Chondrocyte (in vitro differentiated cells): ENCODE results near the gene CNR2. TPM values are rescaled to one million over a fixed set of nuclear protein-coding genes. Genes with fewer than 3 reads are reported as not detected.

Source experiments
- DNase-seq: peaks from one replicate; pipeline ENCODE4 v3.0.0; 2021; ENCODE audit warnings: mixed read lengths, low spot score
- H3K27ac Mint-ChIP-seq: one replicate; pipeline ENCODE4 v1.8.0; 2021; ENCODE audit warnings: mild to moderate bottlenecking, moderate library complexity, mixed read lengths; ENCODE audit not compliant: unreplicated experiment
- H3K27me3 Mint-ChIP-seq: 2 replicates; pipeline ENCODE4 v1.8.0; 2021; ENCODE audit warnings: low read depth, mixed read lengths
- H3K36me3 Mint-ChIP-seq: 2 replicates; pipeline ENCODE4 v1.8.0; 2021; ENCODE audit warnings: low read depth, mixed read lengths
- H3K4me1 Mint-ChIP-seq: 2 replicates; pipeline ENCODE4 v1.8.0; 2021; ENCODE audit warnings: low read depth, mild to moderate bottlenecking, mixed read lengths
- H3K4me3 Mint-ChIP-seq: one replicate; pipeline ENCODE4 v1.8.0; 2021; ENCODE audit warnings: mild to moderate bottlenecking, moderate library complexity, mixed read lengths; ENCODE audit not compliant: unreplicated experiment
- H3K9me3 Mint-ChIP-seq: 2 replicates; pipeline ENCODE4 v1.8.0; 2021; ENCODE audit warnings: low read depth, mixed read lengths
- CTCF ChIP-seq: fragments of 200-600 bp; sonication (generic); IDR thresholded peaks from 2 replicates; pipeline ENCODE4 v1.5.0; 2021; ENCODE audit warnings: antibody characterized with exemption, mild to moderate bottlenecking, moderate library complexity
- total RNA-seq: library from RNA; stranded (reverse); gene quantifications from 3 replicates; pipeline ENCODE4 v1.2.1, GENCODE V29; 2021

CNR2 gene
- total RNA-seq, 1 donor from 2014 or later, result not detected

GRCh38 chr1:23957096-23957495, 43.9 kb upstream of the CNR2 start:
- TF ChIP-seq CTCF, result no peak
- no peak for DNase-seq
- peaks cover 14% of the 10 kb centered on the region for H3K36me3 Mint-ChIP-seq
- peaks cover 34% of the 10 kb centered on the region for H3K4me1 Mint-ChIP-seq
- H3K27me3 Mint-ChIP-seq, result no peaks in the 10 kb centered on the region
- H3K27ac Mint-ChIP-seq, result no peak overlapping the region
- H3K9me3 Mint-ChIP-seq, result no peaks in the 10 kb centered on the region
- no peak overlapping the region for H3K4me3 Mint-ChIP-seq

GRCh38 chr1:23953020-23953419, 39.9 kb upstream of the CNR2 start:
- H3K27me3 Mint-ChIP-seq, result no peaks in the 10 kb centered on the region
- H3K27ac Mint-ChIP-seq, result no peak overlapping the region
- no peak for TF ChIP-seq CTCF
- H3K36me3 Mint-ChIP-seq, result no peaks in the 10 kb centered on the region
- DNase-seq, result peak; percentile 19
- no peak overlapping the region for H3K4me3 Mint-ChIP-seq
- no peaks in the 10 kb centered on the region for H3K9me3 Mint-ChIP-seq
- H3K4me1 Mint-ChIP-seq, result peaks cover 21% of the 10 kb centered on the region

- no peak for DNase-seq
- Mint-ChIP-seq H3K9me3 (peaks cover 15% of the 10 kb centered on the region), H3K27me3 (peaks cover 7% of the 10 kb centered on the region)
Observed at GRCh38 chr1:23947366-23947765, 34.2 kb upstream of the CNR2 start.

GRCh38 chr1:23936481-23937176, 23.5 kb upstream of the CNR2 start:
- no peak overlapping the region for H3K27ac Mint-ChIP-seq
- no peaks in the 10 kb centered on the region for H3K36me3 Mint-ChIP-seq
- DNase-seq, result peak; percentile 10

More at GRCh38 chr1:23947366-23947765, 34.2 kb upstream of the CNR2 start:
- no peak for TF ChIP-seq CTCF
- no peak overlapping the region for H3K27ac Mint-ChIP-seq
- peaks cover 7% of the 10 kb centered on the region for H3K4me1 Mint-ChIP-seq
- H3K4me3 Mint-ChIP-seq, result no peak overlapping the region
- H3K36me3 Mint-ChIP-seq, result peaks cover 5% of the 10 kb centered on the region

GRCh38 chr1:23931491-23931880, 18.3 kb upstream of the CNR2 start:
- TF ChIP-seq CTCF, result no peak
- no peak for DNase-seq
- Mint-ChIP-seq H3K27me3 (no peaks in the 10 kb centered on the region), H3K4me1 (peaks cover 16% of the 10 kb centered on the region), H3K4me3 (peak overlapping the region; percentile 54), H3K36me3 (no peaks in the 10 kb centered on the region), H3K9me3 (no peaks in the 10 kb centered on the region), H3K27ac (peak overlapping the region; percentile 89)

More at GRCh38 chr1:23936481-23937176, 23.5 kb upstream of the CNR2 start:
- TF ChIP-seq CTCF, result no peak
- H3K4me1 Mint-ChIP-seq, result peaks cover 3% of the 10 kb centered on the region
- no peaks in the 10 kb centered on the region for H3K9me3 Mint-ChIP-seq
- no peak overlapping the region for H3K4me3 Mint-ChIP-seq
- no peaks in the 10 kb centered on the region for H3K27me3 Mint-ChIP-seq
